OCI-LY3 (cell line): ENCODE measurements around the gene CYP2A13.

Source experiments
- H2AFZ ChIP-seq: fragments of 200-600, 300-600 bp; shearing (Covaris generic); 2 replicates; pipeline ENCODE4 v1.6.0; 2014; ENCODE audit warnings: antibody characterized with exemption, low read depth, low read length
- H3K27ac ChIP-seq: fragments of 200-600, 300-600 bp; sonication (generic); 2 replicates; pipeline ENCODE4 v1.5.1; 2014; ENCODE audit warnings: mild to moderate bottlenecking, low read length, moderate library complexity, mixed read lengths
- H3K27me3 ChIP-seq: fragments of 200-600, 300-600 bp; sonication (generic); 2 replicates; pipeline ENCODE4 v1.6.1; 2014; ENCODE audit warnings: low read depth, low read length, mixed read lengths
- H3K36me3 ChIP-seq: fragments of 200-600, 300-600 bp; sonication (generic); replicated peaks from 2 replicates; pipeline ENCODE3; 2014; ENCODE audit warnings: low read depth, low read length, mixed read lengths
- H3K4me1 ChIP-seq: fragments of 300-600, 200-600 bp; sonication (generic); 2 replicates; pipeline ENCODE4 v1.6.1; 2014; ENCODE audit warnings: low read length, mixed read lengths
- H3K4me2 ChIP-seq: fragments of 200-600, 300-600 bp; sonication (generic); 2 replicates; pipeline ENCODE4 v1.6.1; 2014; ENCODE audit warnings: low read length, mixed read lengths
- H3K4me3 ChIP-seq: fragments of 300-600, 200-600 bp; sonication (generic); 2 replicates; pipeline ENCODE4 v1.5.1; 2014; ENCODE audit warnings: antibody characterized with exemption, mild to moderate bottlenecking, low read length, moderate library complexity
- H3K79me2 ChIP-seq: fragments of 300-600, 200-600 bp; shearing (Covaris generic); 2 replicates; pipeline ENCODE4 v1.6.1; 2014; ENCODE audit warnings: mild to moderate bottlenecking, low read length, mixed read lengths
- H3K9ac ChIP-seq: fragments of 300-600, 200-600 bp; shearing (Covaris generic); 2 replicates; pipeline ENCODE4 v1.6.0; 2014; ENCODE audit warnings: mild to moderate bottlenecking, low read length, moderate library complexity
- H3K9me3 ChIP-seq: fragments of 200-600, 300-600 bp; shearing (Covaris generic); 2 replicates; pipeline ENCODE4 v1.6.1; 2014; ENCODE audit warnings: low read length, mixed read lengths; ENCODE audit not compliant: insufficient read depth
- H4K20me1 ChIP-seq: fragments of 200-600, 300-600 bp; sonication (generic); 2 replicates; pipeline ENCODE4 v1.6.1; 2016; ENCODE audit warnings: low read length, mixed read lengths; ENCODE audit not compliant: insufficient read depth
- CTCF ChIP-seq: fragments of 200-600, 300-600 bp; sonication (generic); IDR thresholded peaks from 2 replicates; pipeline ENCODE4 v1.5.1; 2014; ENCODE audit warnings: antibody characterized with exemption, low read length, low read depth
- EZH2phosphoT487 ChIP-seq: fragments of 200-600 bp; shearing (Covaris generic); IDR thresholded peaks from 2 replicates; pipeline ENCODE4 v1.6.1; 2018; ENCODE audit warnings: antibody characterized with exemption, mixed run types, low read depth

CYP2A13 gene

GRCh38 chr19:41089959-41090358 is 1.7 kb downstream of the CYP2A13 start:
- Histone ChIP-seq H3K4me2 (no peak overlapping the region), H3K27ac (no peak overlapping the region), H3K4me3 (no peak overlapping the region), H3K36me3 (no peaks in the 10 kb centered on the region), H3K79me2 (no peaks in the 10 kb centered on the region), H2AFZ (no peak overlapping the region), H3K27me3 (peaks cover 16% of the 10 kb centered on the region; the same call in 1 of the 2 replicates), H4K20me1 (no peaks in the 10 kb centered on the region), H3K4me1 (no peaks in the 10 kb centered on the region), H3K9me3 (no peaks in the 10 kb centered on the region), H3K9ac (no peak overlapping the region)
- TF ChIP-seq CTCF = no peak
- TF ChIP-seq EZH2phosphoT487 = no peak

- Histone ChIP-seq H3K4me2 (no peak overlapping the region), H3K4me1 (no peaks in the 10 kb centered on the region), H3K27me3 (0 out of 2 replicates have a peak, but pooled peaks cover 4% of the 10 kb centered on the region), H3K4me3 (no peak overlapping the region), H4K20me1 (no peaks in the 10 kb centered on the region), H3K36me3 (no peaks in the 10 kb centered on the region), H3K9ac (no peak overlapping the region), H2AFZ (no peak overlapping the region), H3K27ac (no peak overlapping the region), H3K79me2 (no peaks in the 10 kb centered on the region), H3K9me3 (no peaks in the 10 kb centered on the region)
- TF ChIP-seq EZH2phosphoT487 (no peak), CTCF (no peak)
Measured at GRCh38 chr19:41095703-41096102, 7.5 kb downstream of the CYP2A13 start.

- no peaks in the 10 kb centered on the region for H3K79me2 ChIP-seq
- H3K4me2 ChIP-seq = no peak overlapping the region
- TF ChIP-seq EZH2phosphoT487 (no peak), CTCF (no peak)
- no peak overlapping the region for H3K4me3 ChIP-seq
- H3K9me3 ChIP-seq = no peaks in the 10 kb centered on the region
- H4K20me1 ChIP-seq = no peaks in the 10 kb centered on the region
- H3K36me3 ChIP-seq = no peaks in the 10 kb centered on the region
- H2AFZ ChIP-seq = no peak overlapping the region
- no peak overlapping the region for H3K9ac ChIP-seq
- no peaks in the 10 kb centered on the region for H3K4me1 ChIP-seq
- no peak overlapping the region for H3K27ac ChIP-seq
- 0 out of 2 replicates have a peak, but pooled peaks cover 4% of the 10 kb centered on the region for H3K27me3 ChIP-seq
Measured at GRCh38 chr19:41096353-41096752, 8.1 kb downstream of the CYP2A13 start.

GRCh38 chr19:41097302-41097701 is 9.1 kb downstream of the CYP2A13 start:
- Histone ChIP-seq H3K36me3 (no peaks in the 10 kb centered on the region), H3K4me1 (no peaks in the 10 kb centered on the region), H3K27me3 (0 out of 2 replicates have a peak, but pooled peaks cover 3% of the 10 kb centered on the region), H4K20me1 (no peaks in the 10 kb centered on the region), H3K4me3 (no peak overlapping the region), H3K9ac (no peak overlapping the region), H2AFZ (no peak overlapping the region), H3K79me2 (no peaks in the 10 kb centered on the region), H3K9me3 (no peaks in the 10 kb centered on the region), H3K4me2 (no peak overlapping the region), H3K27ac (no peak overlapping the region)
- TF ChIP-seq EZH2phosphoT487 (no peak), CTCF (no peak)
